Neuron (in vitro differentiated cells): ENCODE data around the gene ASNS.

Source experiments
- H2AFZ ChIP-seq: one replicate; pipeline ENCODE4 v1.6.1; 2013; ENCODE audit warnings: low read depth, mild to moderate bottlenecking, inconsistent platforms, low read length, moderate library complexity
- H3K27me3 ChIP-seq: one replicate; pipeline ENCODE4 v1.6.1; 2013; ENCODE audit warnings: low read length; ENCODE audit not compliant: insufficient read depth
- H3K36me3 ChIP-seq: one replicate; pipeline ENCODE4 v1.6.1; 2013; ENCODE audit warnings: low read length; ENCODE audit not compliant: insufficient read depth
- H3K4me1 ChIP-seq: one replicate; pipeline ENCODE4 v1.6.1; 2013; ENCODE audit warnings: low read length; ENCODE audit not compliant: insufficient read depth
- H3K4me3 ChIP-seq: 2 replicates; pipeline ENCODE4 v1.5.1; 2013; ENCODE audit warnings: mild to moderate bottlenecking, low read length, moderate library complexity
- H3K9me3 ChIP-seq: one replicate; pipeline ENCODE4 v1.6.1; 2013; ENCODE audit warnings: low read length

ASNS gene

DNA sequence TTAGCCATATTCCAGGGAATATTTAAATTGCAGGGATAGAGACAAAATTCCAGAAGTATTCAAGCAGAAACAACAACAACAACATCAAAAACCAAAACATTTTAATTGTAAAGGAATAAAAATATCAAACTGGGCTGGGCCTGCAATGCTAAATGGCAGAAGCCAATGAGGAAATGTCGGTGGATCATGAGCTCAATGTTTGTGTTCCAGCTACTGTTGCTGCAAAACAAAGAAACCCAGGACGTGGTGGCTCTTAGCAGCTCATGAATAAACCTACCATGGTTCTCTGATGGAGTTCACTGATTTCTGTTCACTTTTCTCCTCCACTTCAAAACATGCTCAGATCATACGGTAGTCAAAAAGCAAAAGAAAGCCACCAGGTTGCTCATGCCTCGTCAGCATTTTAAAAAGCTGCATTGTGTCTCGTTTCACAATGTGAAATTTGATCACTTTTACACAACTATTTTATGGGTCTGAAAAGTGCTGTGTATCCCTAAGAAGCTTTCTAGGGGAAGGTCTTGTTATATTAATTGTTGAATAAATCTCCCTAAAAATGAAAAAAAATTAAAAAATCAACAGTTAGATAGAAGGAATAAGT, 54.0 kb downstream of the ASNS start:
- Histone ChIP-seq H3K9me3 (no peaks in the 10 kb centered on the region), H3K4me1 (no peaks in the 10 kb centered on the region), H3K36me3 (no peaks in the 10 kb centered on the region), H3K27me3 (peaks cover 2% of the 10 kb centered on the region), H3K4me3 (no peak overlapping the region), H2AFZ (no peak overlapping the region)
